Heart right ventricle (tissue), 16 donors: ENCODE measurements around the gene FAM200B. TPM values are rescaled to one million over a fixed set of nuclear protein-coding genes. Genes with fewer than 3 reads are reported as not detected.

Experiments
- ATAC-seq, 8 donors: fragments of 200-7000 bp; cut with Tn5 transposase; one replicate each; pipeline ENCODE4 v1.9.1; 2020; ENCODE audit warnings: mild to moderate bottlenecking in 8 of 8, moderate library complexity in 8 of 8, moderate number of reproducible peaks in 1 of 8
- DNase-seq, 2 donors: peaks; one replicate each; pipeline ENCODE4 v3.0.0-alpha.2; 2020
- H3K27ac ChIP-seq, 10 donors: fragments of 200-600 bp; sonication (generic) in 2 of 10; one replicate each; pipeline versions ENCODE4 v1.5.0 to v1.8.0; 2020 to 2022; ENCODE audit warnings: mild to moderate bottlenecking in 3 of 10
- H3K27me3 ChIP-seq, 7 donors: fragments of 200-600 bp; one replicate each; pipeline ENCODE4 v1.8.0; 2021 to 2022; ENCODE audit warnings: mild to moderate bottlenecking in 2 of 7
- H3K36me3 ChIP-seq, 9 donors: fragments of 200-600 bp; sonication (generic) in 1 of 9; one replicate each; pipeline versions ENCODE4 v1.5.0 to v1.8.0; 2020 to 2022; ENCODE audit warnings: mild to moderate bottlenecking in 2 of 9
- H3K4me1 ChIP-seq, 9 donors: fragments of 200-600 bp; sonication (generic) in 1 of 9; one replicate each; pipeline versions ENCODE4 v1.5.0 to v1.8.0; 2020 to 2022; ENCODE audit warnings: mild to moderate bottlenecking in 4 of 9
- H3K4me3 ChIP-seq, 10 donors: fragments of 200-600 bp; sonication (generic) in 2 of 10; one replicate each; pipeline versions ENCODE4 v1.5.0 to v1.8.0; 2020 to 2022; ENCODE audit warnings: mild to moderate bottlenecking in 7 of 10, moderate library complexity in 2 of 10
- H3K9me3 ChIP-seq, 11 donors: fragments of 200-600 bp in 10 of 11; sonication (generic) in 2 of 11; one replicate each; pipeline versions ENCODE4 v1.5.0 to v1.8.0; 2013 to 2022; ENCODE audit warnings: mild to moderate bottlenecking in 2 of 11, control low read depth in 1 of 11, moderate library complexity in 1 of 11
- CTCF ChIP-seq, 9 donors: fragments of 200-600 bp; sonication (generic) in 2 of 9; IDR thresholded peaks; one replicate each; pipeline versions ENCODE4 v1.5.0 to v1.8.0; 2021 to 2022; ENCODE audit warnings: antibody characterized with exemption in 9 of 9, mild to moderate bottlenecking in 5 of 9, moderate library complexity in 1 of 9
- WGBS, 2 donors: extraction: QIAGEN DNeasy Blood & Tissue Kit; methylation state at CpG; one replicate each; pipeline ENCODE4 v1.1.7; 2013; ENCODE audit warnings: inconsistent platforms in 1 of 2; 5-methylcytosine and 5-hydroxymethylcytosine counted together
- intact Hi-C, 10 donors: fragments of 100-400 bp; cut with DNase I; formaldehyde crosslinking; loops; one replicate each; pipeline versions ENCODE4 v1.11.1 to v1.14.2; 2022
- polyA plus RNA-seq, 2 donors: library from polyadenylated mRNA; stranded (reverse); fragments of 200-250 nt; gene quantifications; one replicate each; pipeline ENCODE4 v1.2.3, GENCODE V29; 2013
- total RNA-seq, 10 donors: library from RNA; stranded (reverse); fragmentation: NEBNext Ultra II Directional in 3 of 10; extraction: Animal tissue kit (Norgen Biotek cat#: 25700) in 3 of 10; gene quantifications; one replicate each; pipeline versions ENCODE4 v1.2.1 to v1.2.4, GENCODE V29; 2021 to 2023
- donor health status: Arrhythmogenic right ventricular cardiomyopathy.
- donor health status: ischemic (EF 13 %, LVEDD 7.1; RV severe dilation, severe dysfunction).
- donor health status: healthy with polysubstance abuse.
- donor health status: DM: no; HTN: yes; CAD: no.
- donor health status: DM: no; HTN: no; CAD: no.
- donor health status: ischemic (EF 25% LVEDD 6.9; RV normal size, moderate dysfunction).
- donor health status: ischemic (EF 25% LVEDD 5.7; RV mildly dilated, moderate dysfunction).
- donor health status: healthy.
- donor health status: DM: yes; HTN: yes; CAD: no.
- donor health status: Ischemic cardiomyopathy.
- donor health status: ischemic (EF 35%, LVEDD 5.7; RV mildly dilated, moderate dysfunction).
- donor health status: nonischemic (EF 11% LVEDD 7.7; RV severe dilation, severe dysfunction).
- donor health status: DM: yes; HTN: yes; CAD: no.
- donor health status: PGD.
- donor health status: ischemic (EF 29% LVEDD 5.4; RV normal size, mild dysfunction).
- donor health status: nonischemic (EF 23%, LVEDD 6.1; RV moderate dilation, normal function).

The FAM200B gene
- total and polyA plus RNA-seq, 12 donors: 19.7 to 38.7 (median 29.3) TPM

GRCh38 chr4:15711762-15712161 lies 30.1 kb downstream of the FAM200B start:
- Histone ChIP-seq H3K4me3 (no peak overlapping the region), H3K4me1 (peaks cover 0 to 10% (median 0%) of the 10 kb centered on the region in 9 donors), H3K27me3 (no peaks in the 10 kb centered on the region), H3K36me3 (peaks cover 0 to 32% (median 0%) of the 10 kb centered on the region in 9 donors), H3K27ac (no peak overlapping the region), H3K9me3 (no peaks in the 10 kb centered on the region)
- TF ChIP-seq CTCF (IDR thresholded peaks at IDR 0.05): no peak
- intact Hi-C loops: no loop called here
- 91 to 97% methylated on average over 2 of the region's 2 CpGs for WGBS, 2 donors
- DNase-seq: no peak
- ATAC-seq: no peak

GRCh38 chr4:15712214-15712613 lies 30.6 kb downstream of the FAM200B start:
- no peak for DNase-seq
- intact Hi-C loops: no loop called here
- H3K36me3 ChIP-seq: peaks cover 0 to 33% (median 0%) of the 10 kb centered on the region in 9 donors
- ATAC-seq: no peak
- no peak overlapping the region for H3K4me3 ChIP-seq
- H3K4me1 ChIP-seq: peaks cover 0 to 6% (median 0%) of the 10 kb centered on the region in 9 donors
- 100% methylated on average over 1 of the region's 1 CpG for WGBS, 2 donors
- no peak for TF ChIP-seq CTCF (IDR thresholded peaks at IDR 0.05)
- H3K9me3 ChIP-seq: no peaks in the 10 kb centered on the region
- H3K27ac ChIP-seq: no peak overlapping the region
- H3K27me3 ChIP-seq: no peaks in the 10 kb centered on the region

GRCh38 chr4:15714141-15714540 lies 32.5 kb downstream of the FAM200B start:
- peaks cover 0 to 27% (median 0%) of the 10 kb centered on the region in 9 donors for H3K36me3 ChIP-seq
- DNase-seq (no peak), ATAC-seq (no peak)
- TF ChIP-seq CTCF (IDR thresholded peaks at IDR 0.05): no peak
- no peak overlapping the region for H3K27ac ChIP-seq
- H3K4me1 ChIP-seq: peaks cover 0 to 7% (median 0%) of the 10 kb centered on the region in 9 donors
- WGBS, 2 donors: 94 to 96% methylated on average over 1 of the region's 1 CpG
- intact Hi-C loops: no loop called here
- H3K27me3 ChIP-seq: no peaks in the 10 kb centered on the region
- no peak overlapping the region for H3K4me3 ChIP-seq
- H3K9me3 ChIP-seq: no peaks in the 10 kb centered on the region

- TF ChIP-seq CTCF (IDR thresholded peaks at IDR 0.05): no peak
- DNase-seq: peak in 1 of 2 donors; percentile 42
- peak in 7 of 8 donors; percentile 23 to 81 (median 63) for ATAC-seq
Measured at GRCh38 chr4:15714646-15715435, 33.2 kb downstream of the FAM200B start.

More at GRCh38 chr4:15714646-15715435, 33.2 kb downstream of the FAM200B start:
- intact Hi-C loops: no loop called here
- H3K9me3 ChIP-seq: no peaks in the 10 kb centered on the region
- no peak overlapping the region for H3K4me3 ChIP-seq
- WGBS, 2 donors: 56 to 63% methylated on average over 8 of the region's 8 CpGs
- no peaks in the 10 kb centered on the region for H3K27me3 ChIP-seq
- H3K36me3 ChIP-seq: peaks cover 0 to 27% (median 0%) of the 10 kb centered on the region in 9 donors
- peaks cover 0 to 14% (median 0%) of the 10 kb centered on the region in 9 donors for H3K4me1 ChIP-seq
- H3K27ac ChIP-seq: no peak overlapping the region
